Left forelimb (tissue), 1 donor: ENCODE data around the gene MAEA.

ENCODE experiments used
- DNase-seq: peaks from one replicate; pipeline ENCODE4 v3.0.0-alpha.2; 2018; ENCODE audit warnings: low spot score

MAEA gene

GRCh38 chr4:1353186-1354055, 63.7 kb downstream of the MAEA start:
- no peak for DNase-seq

DNA sequence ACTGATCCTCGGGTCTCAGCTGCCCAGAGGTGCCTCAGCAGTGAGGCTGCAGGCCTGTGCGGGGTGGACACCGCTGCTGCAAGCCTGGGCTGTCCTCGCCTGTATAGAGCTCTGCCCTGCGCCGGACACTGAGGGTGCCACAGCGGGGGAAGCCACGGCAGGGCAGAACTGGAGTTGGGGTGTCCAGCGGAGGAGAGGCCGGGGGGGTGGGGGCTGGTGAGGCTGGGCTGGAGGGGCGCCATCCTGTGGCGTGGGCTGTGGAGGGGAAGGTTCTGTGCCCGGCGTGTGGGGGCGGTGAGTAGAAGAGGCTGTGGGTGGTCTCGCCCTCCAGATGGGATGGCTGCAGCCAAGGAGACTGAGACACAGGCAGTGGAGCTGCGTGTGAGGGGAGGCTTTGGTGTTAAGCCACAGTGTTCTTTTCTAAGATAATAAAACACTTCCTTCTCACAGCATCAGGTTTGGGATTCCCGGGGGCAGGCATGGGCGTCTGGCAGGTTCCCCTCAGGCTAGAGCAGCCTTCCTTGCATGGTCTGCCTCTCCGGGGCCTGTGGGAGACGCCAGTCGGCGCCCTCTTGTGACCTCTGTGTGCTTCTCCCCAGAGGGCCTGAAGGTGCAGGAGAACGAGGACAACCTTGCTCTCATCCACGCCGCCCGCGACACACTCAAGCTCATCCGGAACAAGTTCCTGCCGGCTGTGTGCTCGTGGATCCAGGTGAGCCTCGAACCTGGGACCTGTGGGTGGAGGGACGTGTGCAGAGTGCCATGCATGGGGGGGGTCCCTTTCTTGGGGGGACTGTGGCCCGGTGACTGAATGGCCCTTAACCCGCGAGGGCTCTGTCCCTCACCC, 64.7 kb downstream of the MAEA start:
- no peak for DNase-seq

GRCh38 chr4:1354983-1355275, 65.2 kb downstream of the MAEA start:
- DNase-seq = no peak

DNA sequence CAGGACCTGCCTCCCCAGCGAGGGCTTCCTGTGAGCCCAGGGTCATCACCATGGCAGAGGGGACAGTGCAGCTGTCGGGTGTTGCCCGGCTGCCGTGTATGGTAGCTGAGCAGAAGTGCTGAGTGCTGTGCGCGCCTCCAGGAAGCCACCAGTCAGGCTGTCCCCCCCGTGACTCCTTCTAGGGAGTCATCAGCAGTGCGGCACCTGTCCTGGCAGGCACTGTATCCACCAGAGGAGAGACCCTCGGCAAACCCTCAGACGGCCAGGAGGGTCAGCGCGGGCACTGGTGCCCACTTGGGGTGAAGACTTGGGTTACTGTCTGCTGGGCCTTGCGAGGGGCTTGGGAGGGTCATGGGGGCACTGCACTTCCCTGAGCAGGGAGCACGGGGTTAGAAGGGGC, 65.7 kb downstream of the MAEA start:
- no peak for DNase-seq

GRCh38 chr4:1356181-1356998, 66.7 kb downstream of the MAEA start:
- DNase-seq = no peak

- no peak for DNase-seq
Observed at GRCh38 chr4:1357356-1358248, 67.9 kb downstream of the MAEA start.

GRCh38 chr4:1358421-1359143, 68.9 kb downstream of the MAEA start:
- no peak for DNase-seq

DNA sequence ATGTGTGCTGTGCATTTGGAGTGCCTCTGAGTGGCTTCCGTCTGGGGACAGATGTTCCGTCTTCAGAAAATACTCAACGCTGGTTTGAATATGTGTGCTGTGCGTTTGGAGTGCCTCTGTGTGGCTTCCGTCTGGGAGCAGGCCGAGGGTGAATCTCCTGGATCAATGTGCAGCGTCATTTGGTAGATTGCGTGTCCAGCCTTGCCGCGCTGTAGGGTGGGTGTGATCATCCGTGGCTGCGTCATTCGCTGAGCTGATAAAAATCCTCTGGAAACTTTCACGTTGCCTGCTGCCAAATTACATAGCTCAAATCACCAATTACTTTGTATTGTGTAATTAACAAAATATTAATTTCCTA, 69.4 kb downstream of the MAEA start:
- no peak for DNase-seq

DNA sequence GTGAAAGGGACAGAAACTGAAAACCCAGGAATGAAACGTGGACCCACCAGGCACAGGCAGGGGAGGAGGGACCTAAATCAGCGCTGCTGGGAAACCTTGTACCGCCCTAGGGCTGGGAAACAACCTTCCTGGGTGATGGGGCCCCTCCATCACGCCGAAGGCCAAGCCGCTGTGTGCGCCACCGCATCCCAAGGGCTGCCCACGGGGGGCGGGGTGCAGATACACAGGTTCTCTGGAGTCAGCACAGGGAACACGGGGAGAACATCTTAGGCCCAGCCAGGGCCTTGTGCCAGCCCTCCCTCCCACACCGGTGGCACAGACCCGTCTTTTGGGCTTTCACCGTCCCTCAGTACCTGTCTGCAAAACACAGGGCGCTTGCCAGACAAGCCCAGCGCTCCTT, 70.3 kb downstream of the MAEA start:
- no peak for DNase-seq

GRCh38 chr4:1360423-1361283, 71.0 kb downstream of the MAEA start:
- DNase-seq = no peak

- DNase-seq = no peak
Observed at GRCh38 chr4:1361431-1361830, 71.7 kb downstream of the MAEA start.

- DNase-seq = no peak
Observed at GRCh38 chr4:1362046-1362445, 72.4 kb downstream of the MAEA start.

DNA sequence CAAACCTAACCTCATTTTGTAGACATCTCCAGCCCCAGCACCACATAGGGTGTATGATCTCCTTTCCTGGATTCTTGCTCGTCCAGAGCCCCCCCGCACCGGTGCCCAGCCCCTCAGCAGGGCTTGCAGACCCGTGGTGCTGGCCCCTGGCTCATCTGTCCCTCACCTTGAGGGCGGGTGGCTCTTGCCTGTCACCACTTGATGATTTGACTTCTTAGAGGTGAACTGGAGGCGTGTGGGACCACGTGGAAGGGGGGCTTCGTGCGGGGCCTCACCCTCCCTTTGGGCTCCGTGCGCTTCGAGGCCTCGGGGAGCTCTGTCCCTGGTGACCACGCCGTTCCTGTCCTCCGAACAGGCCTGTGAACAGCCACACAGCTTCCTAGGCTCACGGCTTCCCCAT, 72.8 kb downstream of the MAEA start:
- no peak for DNase-seq

GRCh38 chr4:1363513-1363912, 73.8 kb downstream of the MAEA start:
- no peak for DNase-seq

DNA sequence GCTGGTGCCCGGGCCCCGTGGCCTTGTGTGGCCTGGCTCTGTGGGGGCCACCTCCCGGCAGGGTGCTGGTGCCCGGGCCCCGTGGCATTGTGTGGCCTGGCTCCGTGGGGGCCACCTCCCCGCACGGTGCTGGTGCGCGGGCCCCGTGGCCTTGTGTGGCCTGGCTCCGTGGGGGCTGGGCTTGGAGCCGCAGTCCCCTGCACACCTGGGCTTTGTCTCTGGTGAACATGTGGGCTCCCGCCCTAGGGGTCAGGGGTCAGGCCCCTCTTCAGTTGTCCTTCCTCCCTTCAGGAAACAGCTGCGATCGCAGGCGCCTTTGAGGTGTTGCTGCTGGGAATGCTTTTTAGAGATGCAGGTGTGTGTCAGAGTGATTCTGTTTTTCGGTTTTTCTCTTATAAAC, 74.5 kb downstream of the MAEA start:
- DNase-seq = no peak

GRCh38 chr4:1364748-1365147, 75.1 kb downstream of the MAEA start:
- no peak for DNase-seq

GRCh38 chr4:1365271-1366178, 75.8 kb downstream of the MAEA start:
- no peak for DNase-seq

- no peak for DNase-seq
Observed at GRCh38 chr4:1366371-1367229, 76.9 kb downstream of the MAEA start.
